ENCODE results near the gene NDUFA12.
A peak's percentile ranks its signal among the peaks of the same experiment; 100 is the strongest.
"Not testable (repeated sequence)": the region's sequence is repeated elsewhere in the genome, so short reads cannot be mapped to it uniquely, and the experiment has no call there.

The NDUFA12 gene

GRCh38 chr12:95003213-95003920 lies at the start of gene NDUFA12:
Gene NDUFA12, minus strand, starts transcription at chr12:95003697. Its CDS starts 17 bp downstream, at chr12:95003680.
- DNase-seq (ENCODE audit: low spot score), result peak; percentile 95

GRCh38 chr12:95051241-95051640 lies 47.7 kb upstream of the NDUFA12 start:
- no peak for DNase-seq (ENCODE audit: low spot score)

- no peak for DNase-seq (ENCODE audit: low spot score)
Observed at GRCh38 chr12:95037906-95038305, 34.4 kb upstream of the NDUFA12 start.

- no peak for DNase-seq (ENCODE audit: low spot score)
Observed at GRCh38 chr12:95034750-95035149, 31.3 kb upstream of the NDUFA12 start.

- no peak for DNase-seq (ENCODE audit: low spot score)
Observed at GRCh38 chr12:95022477-95022876, 19.0 kb upstream of the NDUFA12 start.

- DNase-seq (ENCODE audit: low spot score), result no peak
Observed at GRCh38 chr12:95017482-95017881, 14.0 kb upstream of the NDUFA12 start.

- DNase-seq (ENCODE audit: low spot score), result no peak
Observed at GRCh38 chr12:95016120-95016519, 12.6 kb upstream of the NDUFA12 start.

GRCh38 chr12:95014554-95014953 lies 11.1 kb upstream of the NDUFA12 start:
- DNase-seq (ENCODE audit: low spot score), result no peak

GRCh38 chr12:95006206-95006605 lies 2.7 kb upstream of the NDUFA12 start:
- no peak for DNase-seq (ENCODE audit: low spot score)

- DNase-seq (ENCODE audit: low spot score), result no peak
Observed at GRCh38 chr12:95004610-95005009, 1.1 kb upstream of the NDUFA12 start.

GRCh38 chr12:95003921-95004272 lies 400 bp upstream of the NDUFA12 start:
- DNase-seq (ENCODE audit: low spot score), result no peak

- DNase-seq (ENCODE audit: low spot score), result no peak
Observed at GRCh38 chr12:95002754-95003153, 743 bp downstream of the NDUFA12 start.

- DNase-seq (ENCODE audit: low spot score), result no peak
Observed at GRCh38 chr12:94998326-94998725, 5.2 kb downstream of the NDUFA12 start.

- no peak for DNase-seq (ENCODE audit: low spot score)
Observed at GRCh38 chr12:94997726-94998125, 5.8 kb downstream of the NDUFA12 start.

GRCh38 chr12:94997061-94997460 lies 6.4 kb downstream of the NDUFA12 start:
- DNase-seq (ENCODE audit: low spot score), result no peak

- DNase-seq (ENCODE audit: low spot score), result no peak
Observed at GRCh38 chr12:94994312-94994711, 9.2 kb downstream of the NDUFA12 start.

- DNase-seq (ENCODE audit: low spot score), result not testable (repeated sequence)
Observed at GRCh38 chr12:94993855-94994254, 9.6 kb downstream of the NDUFA12 start.

GRCh38 chr12:94990222-94990621 lies 13.3 kb downstream of the NDUFA12 start:
- no peak for DNase-seq (ENCODE audit: low spot score)

- no peak for DNase-seq (ENCODE audit: low spot score)
Observed at GRCh38 chr12:94988471-94988870, 15.0 kb downstream of the NDUFA12 start.

- DNase-seq (ENCODE audit: low spot score), result peak; percentile 41
Observed at GRCh38 chr12:94987801-94988200, 15.7 kb downstream of the NDUFA12 start.

- DNase-seq (ENCODE audit: low spot score), result no peak
Observed at GRCh38 chr12:94987076-94987669, 16.3 kb downstream of the NDUFA12 start.

GRCh38 chr12:94985099-94985498 lies 18.4 kb downstream of the NDUFA12 start:
- not testable (repeated sequence) for DNase-seq (ENCODE audit: low spot score)

GRCh38 chr12:94983321-94983720 lies 20.2 kb downstream of the NDUFA12 start:
- no peak for DNase-seq (ENCODE audit: low spot score)

GRCh38 chr12:94982456-94982855 lies 21.0 kb downstream of the NDUFA12 start:
- no peak for DNase-seq (ENCODE audit: low spot score)

Measured in CD4-positive, alpha-beta T cell treated with Interleukin-2 at 100 ng/mL for 4 hours (primary cell).